Uterus (tissue), 2 donors: ENCODE data around the gene ANKRD44.

Source experiments
- POLR2A ChIP-seq, 2 donors: fragments of 450-650 bp; IDR thresholded peaks; one replicate each; pipeline ENCODE4 v1.6.1; 2016; ENCODE audit warnings: antibody characterized with exemption in 2 of 2, mild to moderate bottlenecking in 1 of 2, moderate library complexity in 1 of 2
- TF ChIP-seq, protein P1 (sequence below), 4 experiments: fragments of 200-600 bp in 2 of 4; fragments of 450-650 bp in 2 of 4; sonication (generic) in 2 of 4; IDR thresholded peaks; one replicate each; pipeline ENCODE4 v1.5.1; 2016 to 2019; ENCODE audit warnings: antibody characterized with exemption in 4 of 4, mild to moderate bottlenecking in 2 of 4, moderate library complexity in 1 of 4

DNA sequence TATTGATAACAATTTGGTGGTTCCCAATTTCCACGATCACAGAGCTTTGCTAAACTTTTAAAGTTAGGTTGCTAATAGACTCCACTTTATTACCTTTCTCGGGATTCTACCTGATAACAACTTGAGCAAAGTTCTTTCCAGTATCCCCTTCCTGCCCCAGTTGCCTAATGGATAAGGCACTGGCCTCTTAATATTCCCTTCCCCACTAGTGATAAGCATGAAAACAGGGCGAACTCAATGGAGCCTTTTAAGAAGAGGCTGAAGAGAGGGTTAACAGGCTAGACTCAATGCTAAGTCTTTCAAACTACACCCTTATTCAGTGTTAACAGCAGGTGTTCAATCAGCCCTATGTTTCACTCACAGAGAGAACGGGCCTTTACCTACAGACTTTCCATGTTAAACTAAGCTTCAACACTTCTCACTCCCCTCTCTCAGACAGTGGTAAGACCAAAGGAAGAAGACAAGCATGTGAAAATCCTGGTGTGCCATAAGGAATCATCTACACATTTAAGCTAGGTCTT lies 75.8 kb downstream of the ANKRD44 start:
- TF ChIP-seq, protein P1, sequence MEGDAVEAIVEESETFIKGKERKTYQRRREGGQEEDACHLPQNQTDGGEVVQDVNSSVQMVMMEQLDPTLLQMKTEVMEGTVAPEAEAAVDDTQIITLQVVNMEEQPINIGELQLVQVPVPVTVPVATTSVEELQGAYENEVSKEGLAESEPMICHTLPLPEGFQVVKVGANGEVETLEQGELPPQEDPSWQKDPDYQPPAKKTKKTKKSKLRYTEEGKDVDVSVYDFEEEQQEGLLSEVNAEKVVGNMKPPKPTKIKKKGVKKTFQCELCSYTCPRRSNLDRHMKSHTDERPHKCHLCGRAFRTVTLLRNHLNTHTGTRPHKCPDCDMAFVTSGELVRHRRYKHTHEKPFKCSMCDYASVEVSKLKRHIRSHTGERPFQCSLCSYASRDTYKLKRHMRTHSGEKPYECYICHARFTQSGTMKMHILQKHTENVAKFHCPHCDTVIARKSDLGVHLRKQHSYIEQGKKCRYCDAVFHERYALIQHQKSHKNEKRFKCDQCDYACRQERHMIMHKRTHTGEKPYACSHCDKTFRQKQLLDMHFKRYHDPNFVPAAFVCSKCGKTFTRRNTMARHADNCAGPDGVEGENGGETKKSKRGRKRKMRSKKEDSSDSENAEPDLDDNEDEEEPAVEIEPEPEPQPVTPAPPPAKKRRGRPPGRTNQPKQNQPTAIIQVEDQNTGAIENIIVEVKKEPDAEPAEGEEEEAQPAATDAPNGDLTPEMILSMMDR (IDR thresholded peaks at IDR 0.05) = no peak
- no peak for TF ChIP-seq POLR2A (IDR thresholded peaks at IDR 0.05)
